CD4-positive, alpha-beta T cell treated with Interleukin-15 for 4 hours (primary cell): ENCODE measurements around the gene TNNI2.

ENCODE experiments used
- DNase-seq: peaks from one replicate; pipeline ENCODE4 v3.0.0-alpha.2; 2020; ENCODE audit warnings: low spot score

TNNI2 gene

GRCh38 chr11:1847006-1847735, 8.4 kb downstream of the TNNI2 start:
- DNase-seq = no peak

- no peak for DNase-seq
These were observed 9.3 kb downstream of the TNNI2 start for GRCh38 chr11:1847926-1848639.

GRCh38 chr11:1848640-1849430, 10.1 kb downstream of the TNNI2 start:
- no peak for DNase-seq

- no peak for DNase-seq
These were observed 12.8 kb downstream of the TNNI2 start for GRCh38 chr11:1851468-1852180.

- DNase-seq = no peak
These were observed 13.6 kb downstream of the TNNI2 start for GRCh38 chr11:1852271-1852876.

GRCh38 chr11:1852877-1853276, 14.1 kb downstream of the TNNI2 start, which contains the start of gene LSP1:
LSP1 (plus strand) TSS chr11:1853084; CDS start chr11:1853145, 61 bp downstream.
- DNase-seq = peak; percentile 87

- DNase-seq = no peak
These were observed 14.8 kb downstream of the TNNI2 start for GRCh38 chr11:1853376-1854131.

GRCh38 chr11:1854132-1854948, 15.6 kb downstream of the TNNI2 start:
- no peak for DNase-seq

- DNase-seq = no peak
These were observed 16.4 kb downstream of the TNNI2 start for GRCh38 chr11:1854949-1855885.

GRCh38 chr11:1855886-1856265, 17.1 kb downstream of the TNNI2 start:
- DNase-seq = no peak

GRCh38 chr11:1856306-1857005, 17.7 kb downstream of the TNNI2 start:
- no peak for DNase-seq

- no peak for DNase-seq
These were observed 18.3 kb downstream of the TNNI2 start for GRCh38 chr11:1857064-1857463.

GRCh38 chr11:1858154-1858553, 19.4 kb downstream of the TNNI2 start:
- no peak for DNase-seq

GRCh38 chr11:1858576-1858975, 19.8 kb downstream of the TNNI2 start:
- no peak for DNase-seq

GRCh38 chr11:1859004-1859403, 20.2 kb downstream of the TNNI2 start:
- no peak for DNase-seq

GRCh38 chr11:1860108-1860507, 21.3 kb downstream of the TNNI2 start:
- no peak for DNase-seq

GRCh38 chr11:1861435-1862411, 22.9 kb downstream of the TNNI2 start:
- DNase-seq = no peak
